Immature natural killer cell (primary cell): ENCODE measurements around the gene PBRM1. TPM values are rescaled to one million over a fixed set of nuclear protein-coding genes. Genes with fewer than 3 reads are reported as not detected.
A peak's percentile ranks its signal among the peaks of the same experiment; 100 is the strongest.

Experiments used
- DNase-seq, 3 donors: peaks; one replicate each; pipeline ENCODE4 v3.0.0; 2022; ENCODE audit warnings: mixed read lengths in 1 of 3
- H3K27ac Mint-ChIP-seq, 6 donors: one replicate each; pipeline ENCODE4 v1.8.0; 2020; ENCODE audit warnings: mixed read lengths in 6 of 6, mild to moderate bottlenecking in 5 of 6, inconsistent platforms in 4 of 6, moderate library complexity in 3 of 6
- H3K27me3 Mint-ChIP-seq, 3 donors: one replicate each; pipeline ENCODE4 v1.8.0; 2020 to 2021; ENCODE audit warnings: low read depth in 3 of 3, mild to moderate bottlenecking in 3 of 3, mixed read lengths in 3 of 3, moderate library complexity in 3 of 3, inconsistent platforms in 1 of 3
- H3K36me3 Mint-ChIP-seq, 3 donors: one replicate each; pipeline ENCODE4 v1.8.0; 2020; ENCODE audit warnings: mixed read lengths in 3 of 3, inconsistent platforms in 2 of 3, mild to moderate bottlenecking in 2 of 3
- H3K4me1 Mint-ChIP-seq, 2 donors: one replicate each; pipeline ENCODE4 v1.8.0; 2020; ENCODE audit warnings: inconsistent platforms in 2 of 2, mild to moderate bottlenecking in 2 of 2, mixed read lengths in 2 of 2, moderate library complexity in 1 of 2
- H3K4me3 Mint-ChIP-seq, 5 donors: one replicate each; pipeline ENCODE4 v1.8.0; 2020; ENCODE audit warnings: mild to moderate bottlenecking in 5 of 5, mixed read lengths in 5 of 5, inconsistent platforms in 3 of 5, moderate library complexity in 3 of 5
- H3K9me3 Mint-ChIP-seq, 6 donors: one replicate each; pipeline ENCODE4 v1.8.0; 2020; ENCODE audit warnings: mild to moderate bottlenecking in 6 of 6, mixed read lengths in 6 of 6, inconsistent platforms in 4 of 6, moderate library complexity in 3 of 6
- polyA plus RNA-seq, 3 donors: library from polyadenylated mRNA; unstranded; fragments of 300-500 nt; fragmentation: Illumina TruSeq; gene quantifications; one replicate each; pipeline ENCODE4 v1.2.3, GENCODE V29; 2021

PBRM1 gene
- polyA plus RNA-seq, 3 donors from 2014 or later: 52.4 to 116 (median 66.4) TPM

GRCh38 chr3:52695798-52696671 is 10.3 kb upstream of the PBRM1 start:
- H3K4me1 Mint-ChIP-seq: peaks cover 24 to 30% of the 10 kb centered on the region in 2 donors
- H3K27ac Mint-ChIP-seq: peak overlapping the region in 4 of 6 donors; percentile 27 to 93 (median 48)
- H3K9me3 Mint-ChIP-seq: no peaks in the 10 kb centered on the region
- no peak overlapping the region for H3K4me3 Mint-ChIP-seq
- peaks cover 12 to 48% (median 36%) of the 10 kb centered on the region in 3 donors for H3K36me3 Mint-ChIP-seq
- DNase-seq: no peak
- H3K27me3 Mint-ChIP-seq: no peaks in the 10 kb centered on the region

DNA sequence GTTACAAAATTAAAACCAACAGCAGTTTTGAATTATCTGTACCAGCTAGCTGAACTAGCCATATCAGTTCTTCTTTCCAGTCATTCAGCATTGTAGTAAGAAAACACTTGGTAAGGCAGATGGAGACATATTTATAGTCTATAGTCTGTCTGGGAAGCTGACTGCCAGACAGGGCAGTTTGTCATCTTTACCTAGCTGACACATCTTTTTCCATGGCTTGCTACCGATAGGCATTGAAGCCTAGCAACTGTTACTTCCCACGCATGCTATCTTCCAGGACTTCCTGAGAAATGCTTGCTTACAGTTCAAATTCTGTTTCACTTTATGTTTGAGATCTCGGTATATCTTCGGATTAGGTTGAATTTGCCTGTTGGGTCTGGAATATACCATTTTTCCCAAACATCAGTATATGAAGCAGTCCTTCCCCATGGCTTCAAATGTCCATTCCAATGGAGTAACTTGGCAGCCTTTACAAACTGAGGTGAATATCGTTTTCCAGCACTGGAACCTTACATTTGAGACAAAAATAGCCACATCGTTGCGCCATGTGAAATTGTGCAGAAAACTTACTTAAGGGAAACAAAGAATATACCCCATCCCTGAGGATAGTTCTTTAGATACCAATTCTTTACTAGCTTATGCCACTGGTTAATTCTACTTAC is 8.9 kb upstream of the PBRM1 start:
- Mint-ChIP-seq H3K4me3 (no peak overlapping the region), H3K27ac (peak overlapping the region in 3 of 6 donors; percentile 29 to 57 (median 40)), H3K4me1 (peaks cover 24 to 30% of the 10 kb centered on the region in 2 donors), H3K9me3 (no peaks in the 10 kb centered on the region), H3K36me3 (peaks cover 20 to 58% (median 43%) of the 10 kb centered on the region in 3 donors), H3K27me3 (no peaks in the 10 kb centered on the region)
- DNase-seq: no peak

DNA sequence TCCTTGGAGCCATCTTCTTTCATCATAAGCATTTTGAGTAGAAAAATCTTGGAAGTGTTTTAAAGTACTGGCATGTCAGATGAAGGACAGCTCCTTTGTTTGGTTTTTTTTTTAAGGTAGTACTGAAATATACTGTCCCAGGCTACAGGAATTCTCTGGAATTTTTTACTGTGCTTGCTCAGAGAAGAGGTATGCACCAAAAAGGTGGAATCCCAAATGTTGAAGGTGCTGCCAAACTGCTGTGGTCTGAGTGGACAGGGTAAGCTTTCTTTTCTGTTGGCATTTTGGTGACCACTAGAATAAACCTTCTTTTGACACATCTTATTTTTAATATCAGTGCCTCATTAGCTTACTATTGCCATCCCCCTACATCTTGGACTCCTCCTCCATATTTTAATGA is 7.4 kb upstream of the PBRM1 start:
- DNase-seq: no peak
- H3K36me3 Mint-ChIP-seq: peaks cover 24 to 73% (median 54%) of the 10 kb centered on the region in 3 donors
- no peaks in the 10 kb centered on the region for H3K9me3 Mint-ChIP-seq
- no peak overlapping the region for H3K4me3 Mint-ChIP-seq
- no peaks in the 10 kb centered on the region for H3K27me3 Mint-ChIP-seq
- peaks cover 24 to 30% of the 10 kb centered on the region in 2 donors for H3K4me1 Mint-ChIP-seq
- peak overlapping the region in 2 of 6 donors; percentile 6 to 55 for H3K27ac Mint-ChIP-seq

- peaks cover 24 to 64% (median 55%) of the 10 kb centered on the region in 3 donors for H3K36me3 Mint-ChIP-seq
- H3K4me1 Mint-ChIP-seq: peaks cover 17 to 22% of the 10 kb centered on the region in 2 donors
- H3K4me3 Mint-ChIP-seq: no peak overlapping the region
- peaks cover 5 to 8% (median 5%) of the 10 kb centered on the region in 3 donors for H3K27me3 Mint-ChIP-seq
- no peaks in the 10 kb centered on the region for H3K9me3 Mint-ChIP-seq
- peak overlapping the region in 1 of 6 donors; percentile 52 for H3K27ac Mint-ChIP-seq
- DNase-seq: no peak
Observed at GRCh38 chr3:52690560-52690959, 4.8 kb upstream of the PBRM1 start.

DNA sequence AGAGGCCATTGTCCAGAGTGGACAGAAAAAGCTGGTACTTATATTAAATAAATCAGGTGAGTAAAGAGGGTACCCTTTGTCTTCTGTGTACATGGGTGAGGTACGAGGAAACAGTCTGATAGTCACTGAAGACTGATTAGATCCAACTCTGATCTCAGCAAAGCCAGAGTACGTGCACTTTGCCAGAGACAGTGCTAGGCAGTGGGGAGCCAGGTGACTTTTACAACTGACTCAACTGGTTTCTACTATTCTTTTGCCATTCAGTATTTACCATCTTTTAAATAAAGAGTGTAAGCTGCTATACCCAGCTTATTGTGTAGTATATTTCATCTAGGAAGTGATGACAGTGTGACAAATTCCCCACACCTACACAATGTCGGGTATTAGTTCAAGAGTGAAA is 3.4 kb upstream of the PBRM1 start:
- H3K27me3 Mint-ChIP-seq: peaks cover 5 to 12% (median 5%) of the 10 kb centered on the region in 3 donors
- H3K4me1 Mint-ChIP-seq: peaks cover 23 to 31% of the 10 kb centered on the region in 2 donors
- H3K27ac Mint-ChIP-seq: peak overlapping the region in 1 of 6 donors; percentile 53
- H3K4me3 Mint-ChIP-seq: no peak overlapping the region
- no peaks in the 10 kb centered on the region for H3K9me3 Mint-ChIP-seq
- H3K36me3 Mint-ChIP-seq: peaks cover 20 to 50% (median 40%) of the 10 kb centered on the region in 3 donors
- no peak for DNase-seq

DNA sequence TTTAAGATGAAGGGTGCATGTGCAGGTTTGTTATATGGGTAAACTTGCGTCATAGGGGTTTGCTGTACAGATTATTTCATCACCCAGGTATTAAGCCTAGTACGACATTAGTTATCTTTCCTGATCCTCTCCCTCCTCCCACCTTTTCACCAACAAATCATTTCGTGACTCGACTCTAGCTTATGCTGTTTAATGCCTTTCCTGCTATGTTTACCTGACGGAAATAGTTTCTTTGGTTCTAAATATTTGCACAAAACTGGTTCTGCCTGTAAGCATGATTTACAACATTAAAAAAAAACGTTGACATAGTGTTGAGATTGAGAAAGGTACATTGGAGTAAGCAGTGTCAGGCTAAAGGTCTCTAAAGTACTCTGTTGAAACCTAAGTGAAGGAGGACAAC is 2.6 kb upstream of the PBRM1 start:
- Mint-ChIP-seq H3K4me1 (peaks cover 27 to 34% of the 10 kb centered on the region in 2 donors), H3K36me3 (peaks cover 14 to 41% (median 34%) of the 10 kb centered on the region in 3 donors), H3K27me3 (peaks cover 5 to 12% (median 5%) of the 10 kb centered on the region in 3 donors), H3K4me3 (no peak overlapping the region), H3K9me3 (no peaks in the 10 kb centered on the region), H3K27ac (peak overlapping the region in 3 of 6 donors; percentile 11 to 49 (median 48))
- no peak for DNase-seq

DNA sequence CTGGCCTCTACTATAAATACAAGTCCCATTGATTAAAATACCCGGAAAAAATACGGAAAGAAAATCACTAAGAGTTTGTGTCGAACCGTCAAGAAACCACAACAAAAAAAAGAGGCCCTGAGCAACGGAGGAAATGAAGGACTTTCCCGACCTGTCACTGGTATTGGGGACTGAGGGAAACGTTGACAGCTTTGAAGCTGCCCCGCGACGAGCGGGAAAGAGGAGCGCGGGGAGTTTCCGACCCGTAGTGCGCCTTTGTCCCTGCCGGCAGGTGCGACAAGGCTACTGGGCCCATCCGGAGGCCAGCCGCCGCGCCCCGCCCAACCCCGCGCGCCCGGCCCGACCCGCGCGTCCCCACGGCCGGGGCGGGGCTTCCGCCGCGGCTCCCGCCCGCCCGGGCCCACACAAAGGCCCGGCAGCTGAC is 416 bp downstream of the PBRM1 start:
- H3K36me3 Mint-ChIP-seq: peaks cover 8 to 22% (median 15%) of the 10 kb centered on the region in 3 donors
- DNase-seq: peak; percentile 79 to 81 (median 79)
- peak overlapping the region; percentile 93 to 99 (median 96) for H3K27ac Mint-ChIP-seq
- H3K27me3 Mint-ChIP-seq: peaks cover 5 to 12% (median 7%) of the 10 kb centered on the region in 3 donors
- H3K9me3 Mint-ChIP-seq: no peaks in the 10 kb centered on the region
- H3K4me3 Mint-ChIP-seq: peak overlapping the region; percentile 85 to 97 (median 93)
- H3K4me1 Mint-ChIP-seq: peaks cover 37 to 53% of the 10 kb centered on the region in 2 donors

DNA sequence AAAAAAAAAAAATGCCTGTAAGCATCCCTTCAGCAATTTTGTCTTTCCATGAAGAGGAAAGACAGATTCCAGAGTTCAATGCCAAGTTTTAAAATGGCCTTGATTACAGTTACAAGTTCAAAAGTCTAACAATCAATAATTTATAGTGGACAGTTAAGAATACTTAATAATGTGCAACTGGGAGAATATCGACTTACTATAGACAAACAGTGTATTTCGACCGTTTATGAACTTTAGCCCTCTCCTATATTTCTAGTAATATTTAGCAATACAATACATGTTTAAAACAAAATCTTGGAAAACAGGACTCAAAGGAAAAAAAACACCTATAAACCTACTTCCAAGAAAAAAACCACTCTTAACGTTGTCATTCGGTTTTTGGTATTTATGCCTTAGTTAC is 1.5 kb downstream of the PBRM1 start:
- no peak for DNase-seq
- Mint-ChIP-seq H3K27ac (peak overlapping the region; percentile 93 to 99 (median 96)), H3K9me3 (no peaks in the 10 kb centered on the region), H3K36me3 (peaks cover 1 to 19% (median 13%) of the 10 kb centered on the region in 3 donors), H3K27me3 (peaks cover 5 to 12% (median 7%) of the 10 kb centered on the region in 3 donors), H3K4me3 (peak overlapping the region; percentile 38 to 97 (median 93)), H3K4me1 (peaks cover 43 to 55% of the 10 kb centered on the region in 2 donors)

- H3K4me3 Mint-ChIP-seq: peak overlapping the region in 2 of 5 donors; percentile 14 to 38
- DNase-seq: no peak
- peaks cover 44 to 59% of the 10 kb centered on the region in 2 donors for H3K4me1 Mint-ChIP-seq
- H3K27ac Mint-ChIP-seq: peak overlapping the region; percentile 45 to 99 (median 96)
- H3K9me3 Mint-ChIP-seq: no peaks in the 10 kb centered on the region
- peaks cover 5 to 17% (median 12%) of the 10 kb centered on the region in 3 donors for H3K36me3 Mint-ChIP-seq
- peaks cover 5 to 12% (median 7%) of the 10 kb centered on the region in 3 donors for H3K27me3 Mint-ChIP-seq
Observed at GRCh38 chr3:52683611-52684010, 2.1 kb downstream of the PBRM1 start.

GRCh38 chr3:52682016-52682415 is 3.7 kb downstream of the PBRM1 start:
- no peak overlapping the region for H3K4me3 Mint-ChIP-seq
- peaks cover 14 to 17% (median 14%) of the 10 kb centered on the region in 3 donors for H3K36me3 Mint-ChIP-seq
- H3K4me1 Mint-ChIP-seq: peaks cover 42 to 55% of the 10 kb centered on the region in 2 donors
- H3K9me3 Mint-ChIP-seq: no peaks in the 10 kb centered on the region
- peaks cover 5 to 12% (median 7%) of the 10 kb centered on the region in 3 donors for H3K27me3 Mint-ChIP-seq
- peak overlapping the region; percentile 17 to 71 (median 56) for H3K27ac Mint-ChIP-seq
- DNase-seq: no peak

GRCh38 chr3:52681596-52681995 is 4.1 kb downstream of the PBRM1 start:
- Mint-ChIP-seq H3K36me3 (peaks cover 18 to 21% (median 18%) of the 10 kb centered on the region in 3 donors), H3K4me1 (peaks cover 39 to 50% of the 10 kb centered on the region in 2 donors), H3K9me3 (no peaks in the 10 kb centered on the region), H3K27ac (peak overlapping the region; percentile 7 to 71 (median 56)), H3K27me3 (peaks cover 5 to 12% (median 7%) of the 10 kb centered on the region in 3 donors), H3K4me3 (peak overlapping the region in 1 of 5 donors; percentile 18)
- DNase-seq: no peak

- Mint-ChIP-seq H3K4me3 (no peak overlapping the region), H3K27me3 (peaks cover 0 to 2% (median 0%) of the 10 kb centered on the region in 3 donors), H3K4me1 (peaks cover 29 to 35% of the 10 kb centered on the region in 2 donors), H3K36me3 (peaks cover 26 to 35% (median 28%) of the 10 kb centered on the region in 3 donors), H3K27ac (peak overlapping the region in 4 of 6 donors; percentile 54 to 80 (median 60)), H3K9me3 (no peaks in the 10 kb centered on the region)
- no peak for DNase-seq
Observed at GRCh38 chr3:52679811-52680210, 5.9 kb downstream of the PBRM1 start.

GRCh38 chr3:52679199-52679538 is 6.5 kb downstream of the PBRM1 start:
- H3K27ac Mint-ChIP-seq: peak overlapping the region in 2 of 6 donors; percentile 1 to 47
- peaks cover 23 to 29% of the 10 kb centered on the region in 2 donors for H3K4me1 Mint-ChIP-seq
- peaks cover 26 to 35% (median 28%) of the 10 kb centered on the region in 3 donors for H3K36me3 Mint-ChIP-seq
- no peak overlapping the region for H3K4me3 Mint-ChIP-seq
- H3K9me3 Mint-ChIP-seq: no peaks in the 10 kb centered on the region
- no peak for DNase-seq
- peaks cover 0 to 2% (median 0%) of the 10 kb centered on the region in 3 donors for H3K27me3 Mint-ChIP-seq
